OCI-LY7 (cell line): ENCODE data around the gene SERPINI1. TPM values are rescaled to one million over a fixed set of nuclear protein-coding genes. Genes with fewer than 3 reads are reported as not detected.

Source experiments
- BruUV-seq: library from RNA; stranded (reverse); fragments of 400-500 nt; replicated peaks from 2 replicates; lab custom pipeline; 2021; lab: Mats Ljungman, UMichigan
- CTCF ChIA-PET: fragments of 300-600 bp; sonication (Branson Sonifier 250); formaldehyde crosslinking; loops from one replicate; lab custom pipeline; 2022; ENCODE audit warnings: antibody characterized with exemption; ENCODE audit not compliant: unreplicated experiment; lab: Charles Lee
- POLR2A ChIA-PET: fragments of 300-600 bp; sonication (Branson Sonifier 250); formaldehyde crosslinking; loops from one replicate; lab custom pipeline; 2022; ENCODE audit warnings: antibody characterized with exemption; lab: Charles Lee
- DNase-seq: peaks from one replicate; pipeline ENCODE4 v3.0.0-alpha.2; 2015; ENCODE audit warnings: low spot score
- H2AFZ ChIP-seq: fragments of 200-600 bp; sonication (generic), shearing (Covaris generic); 2 replicates; pipeline ENCODE4 v1.6.1; 2014; ENCODE audit warnings: mild to moderate bottlenecking, antibody characterized with exemption, low read length, moderate library complexity
- H3K27ac ChIP-seq: fragments of 200-600 bp; sonication (generic); 2 replicates; pipeline ENCODE4 v1.5.1; 2014; ENCODE audit warnings: mixed run types, low read depth, mild to moderate bottlenecking, moderate library complexity, low read length, inconsistent platforms; ENCODE audit not compliant: poor library complexity, severe bottlenecking
- H3K36me3 ChIP-seq: fragments of 200-600 bp; sonication (generic); 2 replicates; pipeline ENCODE4 v1.6.1; 2014; ENCODE audit warnings: mild to moderate bottlenecking, antibody characterized with exemption, low read length, moderate library complexity, mixed read lengths; ENCODE audit not compliant: insufficient read depth
- H3K4me1 ChIP-seq: fragments of 200-600 bp; sonication (generic); 2 replicates; pipeline ENCODE4 v1.5.1; 2014; ENCODE audit warnings: mild to moderate bottlenecking, low read length; ENCODE audit not compliant: insufficient read depth, poor library complexity, severe bottlenecking
- H3K4me2 ChIP-seq: fragments of 200-600 bp; sonication (generic); 2 replicates; pipeline ENCODE4 v1.6.1; 2014; ENCODE audit warnings: mild to moderate bottlenecking, low read length
- H3K4me3 ChIP-seq: fragments of 200-600 bp; sonication (generic); 2 replicates; pipeline ENCODE4 v1.5.1; 2014; ENCODE audit warnings: mild to moderate bottlenecking, low read depth, low read length; ENCODE audit not compliant: poor library complexity, severe bottlenecking
- H3K79me2 ChIP-seq: fragments of 200-600 bp; sonication (generic); 2 replicates; pipeline ENCODE4 v1.6.1; 2016; ENCODE audit warnings: low read depth, mild to moderate bottlenecking, low read length, moderate library complexity, mixed read lengths; ENCODE audit not compliant: insufficient read depth
- H3K9me2 ChIP-seq: fragments of 200-600 bp; sonication (generic); 2 replicates; pipeline ENCODE4 v1.6.1; 2016; ENCODE audit warnings: mild to moderate bottlenecking, low read length, mixed read lengths; ENCODE audit not compliant: insufficient read depth
- H3K9me3 ChIP-seq: fragments of 200-600 bp; sonication (generic); 2 replicates; pipeline ENCODE4 v1.6.1; 2014; ENCODE audit warnings: mild to moderate bottlenecking, mixed run types, low read length, mixed read lengths
- H4K20me1 ChIP-seq: fragments of 200-600 bp; sonication (generic); 2 replicates; pipeline ENCODE4 v1.6.1; 2014; ENCODE audit warnings: mild to moderate bottlenecking, antibody characterized with exemption, low read length, moderate library complexity, mixed read lengths; ENCODE audit not compliant: insufficient read depth
- EZH2phosphoT487 ChIP-seq: fragments of 200-600 bp; sonication (generic); IDR thresholded peaks from 2 replicates; pipeline ENCODE4 v1.6.1; 2018; ENCODE audit warnings: low read depth, borderline replicate concordance, mild to moderate bottlenecking, mixed run types, antibody characterized with exemption, low read length, moderate library complexity, mixed read lengths
- intact Hi-C: fragments of 100-400 bp; cut with micrococcal nuclease; formaldehyde crosslinking; loops from one replicate; pipeline ENCODE4 v1.10.0; 2022; ENCODE audit not compliant: unreplicated experiment
- small RNA-seq: library from RNA; depleted of rRNA; stranded (forward); fragments of <200 nt; gene quantifications from one replicate; pipeline ENCODE3, GENCODE V24; 2014
- total RNA-seq, 2 experiments: library from RNA; depleted of rRNA in 1 of 2; stranded (reverse); fragments of >200 nt in 1 of 2; shearing (Covaris generic) in 1 of 2; gene quantifications; 2 replicates each; pipeline ENCODE4 v1.2.3, GENCODE V29; 2014 to 2022
- TF ChIP-seq, protein P1 (sequence below): fragments of 200-600 bp; sonication (generic); conservative IDR thresholded peaks from 2 replicates; pipeline ENCODE4 v1.5.1; 2014; ENCODE audit warnings: mild to moderate bottlenecking, antibody characterized with exemption, low read length, moderate library complexity, mixed read lengths

The SERPINI1 gene
- total RNA-seq, 2 experiments from 2014 or later, result 9.0 to 12.9 TPM

GRCh38 chr3:167874671-167875372, 139.3 kb downstream of the SERPINI1 start:
- Histone ChIP-seq H3K9me2 (no peaks in the 10 kb centered on the region), H4K20me1 (no peaks in the 10 kb centered on the region), H3K4me3 (no peak overlapping the region), H3K9me3 (no peaks in the 10 kb centered on the region), H3K27ac (no peak overlapping the region), H3K36me3 (no peaks in the 10 kb centered on the region), H3K79me2 (no peaks in the 10 kb centered on the region), H3K4me2 (no peak overlapping the region), H3K4me1 (peaks cover 6% of the 10 kb centered on the region), H2AFZ (no peak overlapping the region)
- CTCF ChIA-PET, result interaction anchor here (0.9 kb wide), 1 partner anchor 11 kb away, joined by 3 read pairs; no protein-coding TSS in a partner anchor
- intact Hi-C loops, result no loop called here
- POLR2A ChIA-PET, result interaction anchor here (1.3 kb wide), 1 partner anchor 21 kb away, joined by 3 read pairs; no protein-coding TSS in a partner anchor
- no peak for DNase-seq
- no TSS peak for BruUV-seq
- TF ChIP-seq, protein P1, sequence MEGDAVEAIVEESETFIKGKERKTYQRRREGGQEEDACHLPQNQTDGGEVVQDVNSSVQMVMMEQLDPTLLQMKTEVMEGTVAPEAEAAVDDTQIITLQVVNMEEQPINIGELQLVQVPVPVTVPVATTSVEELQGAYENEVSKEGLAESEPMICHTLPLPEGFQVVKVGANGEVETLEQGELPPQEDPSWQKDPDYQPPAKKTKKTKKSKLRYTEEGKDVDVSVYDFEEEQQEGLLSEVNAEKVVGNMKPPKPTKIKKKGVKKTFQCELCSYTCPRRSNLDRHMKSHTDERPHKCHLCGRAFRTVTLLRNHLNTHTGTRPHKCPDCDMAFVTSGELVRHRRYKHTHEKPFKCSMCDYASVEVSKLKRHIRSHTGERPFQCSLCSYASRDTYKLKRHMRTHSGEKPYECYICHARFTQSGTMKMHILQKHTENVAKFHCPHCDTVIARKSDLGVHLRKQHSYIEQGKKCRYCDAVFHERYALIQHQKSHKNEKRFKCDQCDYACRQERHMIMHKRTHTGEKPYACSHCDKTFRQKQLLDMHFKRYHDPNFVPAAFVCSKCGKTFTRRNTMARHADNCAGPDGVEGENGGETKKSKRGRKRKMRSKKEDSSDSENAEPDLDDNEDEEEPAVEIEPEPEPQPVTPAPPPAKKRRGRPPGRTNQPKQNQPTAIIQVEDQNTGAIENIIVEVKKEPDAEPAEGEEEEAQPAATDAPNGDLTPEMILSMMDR, result no peak
- TF ChIP-seq EZH2phosphoT487, result no peak

Small RNAs within 50 kb of the gene (small RNA-seq; reads per million reads assigned to genes)
- gene HMGN1P8, result not detected

Other genes with a start within 250 kb of the SERPINI1 start
- 0.36 TPM in 1 of 2 replicates, not detected in the other for gene WDR49, start 81.8 kb upstream of the SERPINI1 start, total RNA-seq (2014; rRNA removed; shearing (Covaris generic))
- gene WDR49, start 81.8 kb upstream of the SERPINI1 start, total RNA-seq (2022), result not detected in 2 replicates
- 76.3 and 106 TPM in 2 replicates for gene PDCD10, start 829 bp upstream of the SERPINI1 start, total RNA-seq (2014; rRNA removed; shearing (Covaris generic))
- gene PDCD10, start 829 bp upstream of the SERPINI1 start, total RNA-seq (2022), result 77.9 and 84.4 TPM in 2 replicates